Activated naive CD4-positive, alpha-beta T cell treated with anti-CD3 and anti-CD28 coated beads for 36 hours (primary cell): ENCODE measurements around the gene CTBP1. TPM values are rescaled to one million over a fixed set of nuclear protein-coding genes. Genes with fewer than 3 reads are reported as not detected.

Experiments used
- CTCF ChIA-PET: fragments of 350-600 bp; sonication (Branson Sonifier 250); formaldehyde crosslinking; loops from one replicate; lab custom pipeline; 2021; ENCODE audit warnings: antibody characterized with exemption; lab: Charles Lee
- DNase-seq: peaks from one replicate; pipeline ENCODE4 v3.0.0-alpha.2; 2020
- H3K27ac Mint-ChIP-seq: one replicate; pipeline ENCODE4 v1.8.0; 2021; ENCODE audit warnings: mild to moderate bottlenecking, mixed read lengths
- H3K27me3 Mint-ChIP-seq: one replicate; pipeline ENCODE4 v1.8.0; 2021; ENCODE audit warnings: low read depth, mixed read lengths
- H3K36me3 Mint-ChIP-seq: one replicate; pipeline ENCODE4 v1.8.0; 2021; ENCODE audit warnings: low read depth, mixed read lengths
- H3K4me1 Mint-ChIP-seq: one replicate; pipeline ENCODE4 v1.8.0; 2021; ENCODE audit warnings: low read depth, mixed read lengths
- H3K4me3 Mint-ChIP-seq: one replicate; pipeline ENCODE4 v1.8.0; 2021; ENCODE audit warnings: mild to moderate bottlenecking, moderate library complexity, mixed read lengths
- H3K9me3 Mint-ChIP-seq: one replicate; pipeline ENCODE4 v1.8.0; 2021; ENCODE audit warnings: mixed read lengths
- intact Hi-C: fragments of 100-400 bp; cut with micrococcal nuclease; formaldehyde crosslinking; loops from one replicate; pipeline ENCODE4 v1.15.1; 2023
- total RNA-seq, 2 experiments: library from RNA; stranded (reverse); gene quantifications; one replicate each; pipeline ENCODE4 v1.2.3, GENCODE V29; 2021

The CTBP1 gene
- total RNA-seq, 2 experiments from 2014 or later, result 136 to 140 TPM

DNA sequence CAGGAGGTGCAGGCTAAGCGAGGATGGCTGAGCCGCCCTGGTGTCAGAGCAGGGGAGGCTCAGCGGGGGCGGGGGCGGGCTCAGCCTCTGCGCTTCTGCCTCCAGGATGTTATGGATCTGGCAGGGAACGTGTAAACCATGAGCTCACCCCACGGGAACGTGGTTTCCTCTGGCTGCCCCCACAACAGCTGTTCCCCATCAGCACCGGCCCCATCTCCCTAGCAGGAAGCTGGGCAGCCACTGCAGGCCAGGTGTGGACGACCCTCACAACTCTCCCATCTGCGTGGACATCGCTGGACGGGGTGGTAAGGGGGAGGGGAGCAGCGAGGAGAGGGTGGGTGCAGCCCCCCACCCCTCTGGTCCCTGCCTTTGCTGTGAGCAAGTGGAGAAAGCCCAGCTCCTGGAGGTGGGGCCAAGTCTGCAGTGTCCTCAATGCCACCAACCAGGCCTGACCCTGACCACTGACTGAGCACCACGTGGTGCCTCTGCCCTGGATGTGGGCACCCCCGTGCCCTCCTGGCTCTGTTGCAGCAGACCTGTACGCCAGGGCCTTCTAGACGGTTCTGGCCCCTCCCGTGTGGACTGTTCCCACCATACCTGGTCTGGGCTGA, 48.4 kb downstream of the CTBP1 start:
- no peaks in the 10 kb centered on the region for H3K9me3 Mint-ChIP-seq
- CTCF ChIA-PET, result interaction anchor here (0.7 kb wide), 1 partner anchor 32 kb away, joined by 3 read pairs; no protein-coding TSS in a partner anchor
- no peaks in the 10 kb centered on the region for H3K27me3 Mint-ChIP-seq
- no peak overlapping the region for H3K27ac Mint-ChIP-seq
- peak overlapping the region; percentile 60 for H3K4me3 Mint-ChIP-seq
- no peaks in the 10 kb centered on the region for H3K36me3 Mint-ChIP-seq
- intact Hi-C loops, result loop anchor here (1.0 to 5.0 kb wide), 4 partner anchors 14 to 672 kb away; partner anchors contain the start of gene NSD2
- DNase-seq, result no peak
- peaks cover 19% of the 10 kb centered on the region for H3K4me1 Mint-ChIP-seq

DNA sequence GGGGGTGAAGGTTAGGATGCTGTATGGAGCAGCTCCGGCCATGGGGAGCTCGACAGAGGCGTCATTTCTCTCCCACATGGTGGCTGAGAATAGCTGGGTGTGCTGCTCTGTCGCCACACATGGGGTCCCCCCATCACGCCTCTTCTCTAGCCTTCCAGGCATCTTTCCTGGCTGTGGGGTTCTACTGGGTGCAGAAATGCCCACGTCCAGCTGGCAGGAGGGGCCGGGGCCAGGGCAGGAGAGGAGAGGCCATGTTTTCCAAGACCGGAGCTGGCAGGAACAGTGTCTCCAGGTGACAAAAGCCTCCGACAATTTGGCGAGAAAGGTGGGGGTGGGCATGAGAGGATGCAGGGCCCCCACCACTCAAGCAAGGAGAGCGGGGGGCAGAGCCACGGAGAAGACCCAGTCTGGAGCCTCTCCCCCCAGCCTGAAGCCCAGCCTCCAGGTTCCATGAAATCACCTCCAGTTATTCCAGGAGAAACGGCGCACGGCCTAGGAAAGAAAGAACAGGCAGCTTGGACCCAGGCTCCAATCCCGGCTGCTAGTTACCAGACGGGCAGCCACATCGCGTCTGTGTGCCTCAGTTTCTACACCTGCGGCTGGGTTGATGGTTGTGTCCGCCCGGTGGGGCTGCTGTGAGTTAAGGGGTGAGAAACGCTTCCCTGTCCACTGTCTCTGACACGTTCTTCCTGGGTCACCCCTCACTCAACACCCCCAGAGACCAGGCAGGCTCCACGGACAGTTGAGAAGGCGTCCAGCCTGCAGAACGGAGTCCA, 49.2 kb downstream of the CTBP1 start:
- CTCF ChIA-PET, result interaction anchor here (0.6 to 0.7 kb wide), 2 partner anchors 11 to 32 kb away, joined by 3 read pairs; no protein-coding TSS in a partner anchor
- Mint-ChIP-seq H3K9me3 (no peaks in the 10 kb centered on the region), H3K4me1 (peaks cover 19% of the 10 kb centered on the region), H3K27me3 (no peaks in the 10 kb centered on the region), H3K4me3 (no peak overlapping the region), H3K36me3 (no peaks in the 10 kb centered on the region), H3K27ac (no peak overlapping the region)
- DNase-seq, result peak; percentile 3
- intact Hi-C loops, result loop anchor here (2.0 to 5.0 kb wide), 2 partner anchors 13 to 673 kb away; partner anchors contain the start of gene NSD2

DNA sequence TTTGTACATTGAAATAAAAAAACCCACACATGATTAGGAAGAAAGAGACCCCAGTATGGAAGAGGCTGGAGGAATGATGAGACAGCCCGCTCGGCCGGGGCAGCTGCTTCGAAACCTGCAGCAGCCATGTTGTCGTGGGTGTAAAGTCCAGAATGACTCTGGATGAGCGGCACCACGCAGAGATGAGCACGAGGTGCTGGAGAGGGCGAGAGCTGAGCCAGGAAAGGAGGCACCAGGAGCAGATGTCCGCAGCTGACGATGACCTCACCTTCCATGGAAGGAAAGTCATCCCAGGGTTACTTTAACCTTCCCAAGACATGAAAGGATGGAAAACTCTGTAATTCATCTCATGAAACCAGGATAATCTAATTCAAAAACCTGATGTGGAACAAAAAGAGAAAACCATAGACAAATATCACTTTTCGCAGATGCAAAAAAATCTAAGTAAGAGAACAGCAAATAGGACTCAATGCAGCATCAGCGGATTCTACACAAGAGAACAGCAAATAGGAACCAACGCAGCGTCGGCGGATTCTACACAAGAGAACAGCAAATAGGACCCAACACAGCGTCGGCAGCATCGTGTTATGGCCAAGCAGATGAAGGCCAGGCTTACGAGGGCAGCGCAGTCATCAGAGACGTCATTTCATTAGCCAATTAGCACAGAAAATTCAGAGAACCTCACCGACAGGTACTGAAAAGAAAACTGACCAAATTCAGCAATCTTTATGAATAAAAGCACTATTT, 50.7 kb downstream of the CTBP1 start:
- H3K36me3 Mint-ChIP-seq, result no peaks in the 10 kb centered on the region
- peaks cover 19% of the 10 kb centered on the region for H3K4me1 Mint-ChIP-seq
- CTCF ChIA-PET, result interaction anchor here (0.6 kb wide), 1 partner anchor 689 kb away, joined by 3 read pairs; no protein-coding TSS in a partner anchor
- intact Hi-C loops, result no loop called here
- no peaks in the 10 kb centered on the region for H3K27me3 Mint-ChIP-seq
- DNase-seq, result no peak
- H3K27ac Mint-ChIP-seq, result no peak overlapping the region
- no peaks in the 10 kb centered on the region for H3K9me3 Mint-ChIP-seq
- no peak overlapping the region for H3K4me3 Mint-ChIP-seq

DNA sequence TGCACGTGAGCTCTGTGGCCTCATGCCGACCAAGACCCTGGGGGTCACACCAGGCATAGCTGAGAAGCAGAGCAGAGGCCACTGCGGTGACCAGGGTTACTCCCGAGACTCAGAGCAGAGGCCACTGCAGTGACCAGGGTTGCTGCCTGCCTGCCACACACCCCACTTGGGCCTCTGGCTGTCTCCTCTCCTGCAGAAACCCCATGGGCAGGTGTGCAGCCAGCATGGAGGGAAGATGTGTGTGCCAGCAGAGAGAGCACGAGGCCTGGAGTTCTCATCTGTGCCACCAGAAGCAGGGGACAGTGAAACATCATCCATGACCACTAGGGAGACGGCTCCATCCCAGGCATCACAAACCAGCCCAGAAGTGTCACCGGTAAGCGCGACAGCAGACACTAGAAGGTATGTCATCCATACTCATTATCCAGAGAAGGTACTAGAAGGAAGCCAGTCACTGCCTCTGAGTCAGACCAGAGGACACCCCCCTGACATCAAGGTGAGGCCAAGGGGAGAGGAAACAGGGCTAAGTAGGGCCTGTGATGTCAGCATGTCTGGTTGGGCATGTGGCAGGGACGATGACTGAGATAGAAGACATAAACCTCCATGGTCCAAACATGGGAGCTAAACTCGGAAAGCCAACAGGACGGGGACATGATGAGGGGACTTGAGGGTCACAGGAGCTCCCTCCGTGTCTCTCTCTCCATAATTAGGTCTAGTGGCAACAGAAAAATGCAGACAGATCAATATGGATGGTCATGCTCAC, 52.3 kb downstream of the CTBP1 start:
- intact Hi-C loops, result no loop called here
- no peaks in the 10 kb centered on the region for H3K9me3 Mint-ChIP-seq
- no peak overlapping the region for H3K4me3 Mint-ChIP-seq
- CTCF ChIA-PET, result no interaction called here
- H3K27me3 Mint-ChIP-seq, result no peaks in the 10 kb centered on the region
- no peaks in the 10 kb centered on the region for H3K36me3 Mint-ChIP-seq
- no peak for DNase-seq
- H3K4me1 Mint-ChIP-seq, result peaks cover 10% of the 10 kb centered on the region
- no peak overlapping the region for H3K27ac Mint-ChIP-seq

DNA sequence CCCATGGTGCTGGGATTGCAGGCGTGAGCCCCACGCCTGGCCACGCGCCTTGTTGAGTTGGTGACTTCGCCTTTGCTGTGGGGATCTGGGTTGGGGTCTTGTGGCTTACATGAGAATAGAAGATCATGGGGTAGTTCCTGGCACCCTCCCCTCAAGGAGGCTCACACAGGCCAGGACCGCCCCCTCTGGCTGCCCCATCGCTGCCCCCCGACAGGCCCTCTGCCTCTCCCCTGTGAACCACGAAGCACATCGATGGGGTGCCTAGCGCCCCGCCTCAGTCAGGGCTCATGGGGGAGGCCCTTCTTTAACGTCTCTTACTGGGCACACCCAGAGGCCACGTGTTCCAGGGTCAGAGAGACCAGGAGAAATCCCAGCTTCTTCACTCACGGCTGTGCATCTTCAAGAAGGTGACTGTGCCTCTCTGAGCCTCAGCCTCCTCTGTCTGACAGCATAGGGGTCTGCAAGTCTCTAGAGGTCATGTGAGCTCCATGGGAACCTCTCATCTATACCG, 53.0 kb downstream of the CTBP1 start:
- CTCF ChIA-PET, result no interaction called here
- Mint-ChIP-seq H3K27ac (no peak overlapping the region), H3K4me3 (no peak overlapping the region), H3K27me3 (no peaks in the 10 kb centered on the region), H3K9me3 (no peaks in the 10 kb centered on the region), H3K36me3 (no peaks in the 10 kb centered on the region), H3K4me1 (peaks cover 3% of the 10 kb centered on the region)
- no peak for DNase-seq
- intact Hi-C loops, result no loop called here

DNA sequence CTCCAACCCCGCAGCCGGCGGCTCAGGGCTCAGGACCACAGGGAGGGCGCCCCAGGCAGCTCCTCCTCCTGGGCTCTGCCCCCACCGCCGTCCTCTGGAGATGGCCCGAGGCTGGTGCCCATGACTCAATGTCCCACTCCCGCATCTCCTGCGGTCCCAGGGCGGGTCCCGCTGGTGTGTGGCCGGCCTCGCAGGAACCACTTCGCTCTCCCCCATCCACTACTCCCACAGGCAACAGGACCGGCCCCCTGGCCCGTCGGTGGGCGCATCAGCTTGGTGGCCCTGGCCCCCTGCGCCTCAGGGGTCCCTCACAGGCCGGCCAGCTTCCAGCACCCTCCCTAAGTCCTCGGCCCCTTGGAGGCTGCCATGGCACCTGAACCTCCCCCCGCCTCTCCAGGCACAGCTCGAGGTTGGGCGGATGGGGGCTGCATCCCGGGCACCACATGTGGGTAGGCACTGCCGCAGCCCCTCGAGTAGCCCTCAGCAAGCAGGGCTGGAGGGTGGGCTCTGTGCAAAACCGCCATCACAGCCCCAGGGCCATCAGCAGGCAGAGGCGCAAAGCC, 53.7 kb downstream of the CTBP1 start:
- no peak overlapping the region for H3K4me3 Mint-ChIP-seq
- no peak for DNase-seq
- CTCF ChIA-PET, result no interaction called here
- H3K9me3 Mint-ChIP-seq, result no peaks in the 10 kb centered on the region
- peaks cover 3% of the 10 kb centered on the region for H3K4me1 Mint-ChIP-seq
- intact Hi-C loops, result no loop called here
- no peaks in the 10 kb centered on the region for H3K27me3 Mint-ChIP-seq
- H3K27ac Mint-ChIP-seq, result no peak overlapping the region
- H3K36me3 Mint-ChIP-seq, result no peaks in the 10 kb centered on the region

DNA sequence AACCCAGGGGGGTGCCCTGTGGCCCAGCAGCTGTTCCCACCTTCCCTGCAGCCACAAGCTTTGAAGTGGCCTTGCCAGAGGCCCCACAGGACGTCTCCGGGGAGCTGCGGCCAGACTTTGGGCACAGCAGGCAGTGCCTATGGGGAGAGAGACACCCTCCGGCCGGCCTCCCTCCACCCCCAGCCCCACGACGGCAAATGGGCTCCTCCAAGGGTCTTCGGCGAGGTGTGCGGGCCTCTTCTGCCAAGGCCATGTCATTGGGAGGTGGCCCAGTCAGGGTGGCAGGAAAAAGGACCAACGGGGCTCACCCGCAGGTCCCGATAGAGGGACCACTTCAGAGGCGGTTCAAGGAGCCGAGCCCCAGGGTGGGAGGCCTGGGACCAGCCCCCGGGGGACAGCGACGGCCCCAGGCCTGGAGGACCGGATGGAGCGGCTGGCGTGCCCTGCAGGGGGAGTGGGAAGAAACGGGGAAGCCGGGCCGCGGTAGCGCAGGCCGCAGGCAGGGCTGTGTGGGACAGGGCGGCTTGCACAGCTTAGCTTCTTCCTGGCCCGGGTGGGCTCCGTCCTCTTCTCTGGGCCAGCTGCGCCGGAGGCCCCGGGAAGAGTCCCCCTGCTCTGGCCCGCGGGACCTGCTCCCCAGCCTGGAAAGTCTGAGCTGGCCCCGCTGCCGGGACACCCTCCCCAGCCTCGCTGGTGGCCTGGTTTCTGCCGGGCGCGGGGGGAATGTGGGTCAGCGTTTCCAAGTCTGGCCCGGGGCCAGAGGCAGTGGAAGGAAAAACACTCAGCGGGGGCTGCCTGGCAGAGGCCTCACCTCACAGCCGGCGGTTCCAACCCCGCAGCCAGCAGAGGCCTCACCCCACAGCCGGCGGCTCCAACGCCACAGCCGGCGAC, 54.7 kb downstream of the CTBP1 start:
- H3K27me3 Mint-ChIP-seq, result no peaks in the 10 kb centered on the region
- no peak overlapping the region for H3K27ac Mint-ChIP-seq
- H3K4me3 Mint-ChIP-seq, result no peak overlapping the region
- intact Hi-C loops, result no loop called here
- no peak for DNase-seq
- H3K9me3 Mint-ChIP-seq, result no peaks in the 10 kb centered on the region
- no peaks in the 10 kb centered on the region for H3K36me3 Mint-ChIP-seq
- no peaks in the 10 kb centered on the region for H3K4me1 Mint-ChIP-seq
- CTCF ChIA-PET, result no interaction called here

DNA sequence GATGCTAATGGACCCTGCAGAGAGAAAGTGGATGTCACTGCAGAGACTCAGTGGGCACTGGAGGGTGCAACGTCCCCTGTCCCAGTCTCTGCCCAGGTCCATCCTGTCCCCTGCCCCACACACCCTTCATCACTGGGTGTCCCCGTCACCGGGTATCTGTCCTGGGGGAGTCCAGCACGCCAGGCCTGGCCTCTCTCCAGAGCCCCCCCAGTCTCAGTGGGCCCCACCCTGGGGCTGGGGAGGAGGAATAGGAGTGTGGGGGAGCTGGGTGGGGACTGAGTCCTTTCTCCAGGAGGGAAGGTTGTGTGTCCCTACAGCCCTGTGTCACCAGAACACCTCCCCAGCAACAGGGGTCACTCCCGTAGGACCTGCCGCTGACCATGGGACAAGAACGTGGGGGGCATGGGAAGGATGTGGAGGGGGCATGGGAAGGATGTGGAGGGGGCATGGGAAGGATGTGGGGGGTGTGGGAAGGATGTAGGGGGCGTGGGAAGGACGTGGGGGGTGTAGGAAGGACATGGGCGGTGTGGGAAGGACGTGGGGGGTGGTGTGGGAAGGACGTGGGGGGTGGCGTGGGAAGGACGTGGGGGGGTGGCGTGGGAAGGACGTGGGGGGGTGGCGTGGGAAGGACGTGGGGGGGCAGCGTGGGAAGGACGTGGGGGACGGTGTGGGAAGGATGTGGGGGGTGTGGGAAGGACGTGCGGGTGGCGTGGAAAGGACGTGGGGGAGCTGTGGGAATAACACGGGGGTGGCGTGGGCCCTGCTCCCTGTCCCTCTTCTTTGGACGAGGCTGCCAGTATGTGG, 55.5 kb downstream of the CTBP1 start:
- intact Hi-C loops, result no loop called here
- Mint-ChIP-seq H3K27ac (no peak overlapping the region), H3K36me3 (no peaks in the 10 kb centered on the region), H3K27me3 (no peaks in the 10 kb centered on the region), H3K4me1 (no peaks in the 10 kb centered on the region), H3K4me3 (no peak overlapping the region), H3K9me3 (no peaks in the 10 kb centered on the region)
- no peak for DNase-seq
- CTCF ChIA-PET, result no interaction called here

DNA sequence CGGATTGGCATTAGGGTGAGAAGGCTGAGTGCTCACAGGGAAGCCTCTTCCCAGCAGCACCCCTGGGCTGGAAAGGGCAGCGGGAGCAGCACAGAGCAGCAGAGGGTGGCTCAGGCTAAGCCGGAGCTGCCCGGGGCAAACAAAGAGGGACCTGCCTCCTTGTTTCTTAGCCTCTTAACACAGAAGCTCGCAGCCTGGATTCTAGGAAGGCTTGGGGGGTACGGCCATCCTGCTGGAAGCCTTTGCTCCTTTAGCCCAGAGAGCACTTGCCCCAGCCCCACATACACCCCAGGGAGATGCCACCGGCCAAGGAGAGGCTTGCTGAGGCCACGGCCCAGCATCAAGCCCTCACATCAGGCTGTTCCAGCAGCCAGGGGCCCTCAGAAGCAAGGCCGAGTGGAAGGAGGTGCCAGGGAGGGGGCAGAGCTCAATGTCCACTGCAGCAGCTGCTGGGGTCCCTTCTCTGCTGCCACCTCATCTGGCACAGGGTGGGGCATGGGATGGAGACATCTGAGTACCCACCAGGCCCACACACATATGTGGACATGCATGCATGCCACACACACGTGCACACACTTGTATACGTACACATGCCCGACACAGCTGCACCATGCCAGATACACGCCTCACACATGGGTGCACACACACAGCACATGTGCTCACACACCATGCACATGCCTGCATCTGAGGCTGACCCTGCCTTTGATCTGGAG, 56.3 kb downstream of the CTBP1 start:
- no peak for DNase-seq
- intact Hi-C loops, result no loop called here
- no peaks in the 10 kb centered on the region for H3K27me3 Mint-ChIP-seq
- H3K4me1 Mint-ChIP-seq, result no peaks in the 10 kb centered on the region
- no peak overlapping the region for H3K27ac Mint-ChIP-seq
- CTCF ChIA-PET, result no interaction called here
- no peaks in the 10 kb centered on the region for H3K9me3 Mint-ChIP-seq
- no peak overlapping the region for H3K4me3 Mint-ChIP-seq
- no peaks in the 10 kb centered on the region for H3K36me3 Mint-ChIP-seq

DNA sequence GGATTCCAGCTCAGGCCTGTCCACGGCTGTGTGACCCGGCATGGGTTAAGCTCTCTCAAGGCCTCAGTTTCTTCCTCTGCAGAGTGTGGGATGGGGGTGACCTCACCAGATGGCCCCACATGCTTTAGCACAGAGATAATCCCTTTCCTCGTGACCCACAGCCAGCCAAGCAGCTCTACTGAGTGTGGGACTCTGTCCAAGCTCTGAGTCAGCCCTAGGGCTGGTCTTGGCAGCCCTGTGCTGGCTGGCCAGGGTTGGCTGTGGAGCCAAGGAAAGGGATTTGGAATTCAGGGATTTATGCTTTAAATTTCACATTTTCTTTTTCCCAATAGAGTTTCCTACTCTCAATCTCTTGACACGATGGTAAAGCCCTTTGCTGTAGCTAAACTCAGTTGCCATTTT, 56.8 kb downstream of the CTBP1 start:
- H3K9me3 Mint-ChIP-seq, result no peaks in the 10 kb centered on the region
- CTCF ChIA-PET, result no interaction called here
- H3K4me3 Mint-ChIP-seq, result no peak overlapping the region
- no peak for DNase-seq
- no peaks in the 10 kb centered on the region for H3K36me3 Mint-ChIP-seq
- peaks cover 2% of the 10 kb centered on the region for H3K4me1 Mint-ChIP-seq
- intact Hi-C loops, result no loop called here
- H3K27me3 Mint-ChIP-seq, result no peaks in the 10 kb centered on the region
- H3K27ac Mint-ChIP-seq, result no peak overlapping the region
